ENCODE measurements around the gene KDM1B.
"Not testable (repeated sequence)": the region's sequence is repeated elsewhere in the genome, so short reads cannot be mapped to it uniquely, and the experiment has no call there.

KDM1B gene

DNA sequence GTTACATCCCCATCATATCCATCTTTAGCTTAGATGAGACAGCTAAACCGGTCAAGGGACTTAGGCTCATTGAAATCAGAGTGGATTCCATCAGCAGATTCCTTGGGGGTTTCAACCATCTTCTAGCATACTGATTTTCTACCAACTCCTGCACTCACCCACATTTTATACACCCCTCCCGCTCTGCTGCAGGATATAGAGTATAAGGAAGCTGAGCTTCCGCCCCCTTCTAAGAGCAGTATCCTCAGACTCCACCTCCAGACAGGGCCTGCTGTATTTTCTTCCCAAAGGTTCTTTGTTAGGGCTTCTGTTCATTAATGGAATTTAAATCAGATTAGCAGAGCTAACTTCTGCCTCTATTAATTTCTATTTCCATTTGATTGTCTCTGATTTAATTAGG is 22.9 kb upstream of the KDM1B start:
- H3K4me2 ChIP-seq (ENCODE audit: low read length), result no peak overlapping the region

DNA sequence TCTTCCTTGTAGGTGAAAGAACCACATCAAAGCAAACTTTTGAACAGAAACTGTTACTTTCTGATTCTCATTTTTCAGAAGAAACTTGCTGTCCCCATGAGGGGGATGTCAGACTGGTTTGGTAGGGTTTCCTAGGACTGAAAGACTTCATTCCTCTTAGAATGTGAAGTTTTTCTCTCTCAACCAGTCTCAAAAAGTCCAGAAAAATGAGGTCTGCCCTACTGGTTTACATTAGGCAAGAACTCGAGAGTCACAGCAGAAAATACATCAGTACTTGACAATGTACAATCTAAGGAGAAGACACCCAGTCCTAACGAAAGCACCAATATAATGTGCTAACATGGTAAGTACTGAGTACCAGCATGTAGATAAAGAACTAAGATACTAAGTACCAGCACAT is 20.1 kb upstream of the KDM1B start:
- H3K4me1 ChIP-seq (ENCODE audit: control insufficient read depth, insufficient read depth, low read length), result no peaks in the 10 kb centered on the region
- peaks cover 20% of the 10 kb centered on the region for H3K36me3 ChIP-seq (ENCODE audit: insufficient read depth, low read length)
- H3K4me3 ChIP-seq (ENCODE audit: low read length), result no peak overlapping the region
- H3K9ac ChIP-seq (ENCODE audit: low read depth, low read length), result no peak overlapping the region
- H3K27me3 ChIP-seq (ENCODE audit: control insufficient read depth, insufficient read depth, low read length), result no peaks in the 10 kb centered on the region
- H3K9me3 ChIP-seq (replicated peaks; ENCODE audit: low read length), result no peaks in the 10 kb centered on the region
- no peak overlapping the region for H3K4me2 ChIP-seq (ENCODE audit: low read length)

More for the DNA sequence above, 22.9 kb upstream of the KDM1B start:
- H3K4me3 ChIP-seq (ENCODE audit: low read length), result no peak overlapping the region
- no peaks in the 10 kb centered on the region for H3K27me3 ChIP-seq (ENCODE audit: control insufficient read depth, insufficient read depth, low read length)
- H3K4me1 ChIP-seq (ENCODE audit: control insufficient read depth, insufficient read depth, low read length), result no peaks in the 10 kb centered on the region
- H3K9ac ChIP-seq (ENCODE audit: low read depth, low read length), result no peak overlapping the region
- H3K36me3 ChIP-seq (ENCODE audit: insufficient read depth, low read length), result peaks cover 7% of the 10 kb centered on the region
- H3K9me3 ChIP-seq (replicated peaks; ENCODE audit: low read length), result no peaks in the 10 kb centered on the region

DNA sequence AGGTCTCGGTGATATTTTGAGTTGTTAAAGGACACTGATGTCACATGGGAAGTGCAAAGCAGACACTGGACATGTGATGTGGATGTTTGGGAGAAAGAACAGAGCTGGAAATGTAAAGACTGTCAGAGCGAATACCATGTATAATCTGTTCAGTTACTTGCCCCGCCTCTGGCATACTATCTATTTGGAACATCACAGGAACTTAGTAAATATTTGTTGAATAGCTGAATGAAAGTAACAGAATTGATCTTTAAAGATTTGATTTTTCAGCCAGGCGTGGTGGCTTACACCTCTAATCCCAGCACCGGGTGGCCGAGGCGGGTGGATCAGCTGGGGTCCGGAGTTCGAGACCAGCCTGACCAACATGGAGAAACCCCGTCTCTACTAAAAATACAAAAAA is 19.0 kb upstream of the KDM1B start:
- H3K9me3 ChIP-seq (replicated peaks; ENCODE audit: low read length), result no peaks in the 10 kb centered on the region
- H3K27me3 ChIP-seq (ENCODE audit: control insufficient read depth, insufficient read depth, low read length), result no peaks in the 10 kb centered on the region
- no peaks in the 10 kb centered on the region for H3K4me1 ChIP-seq (ENCODE audit: control insufficient read depth, insufficient read depth, low read length)
- H3K36me3 ChIP-seq (ENCODE audit: insufficient read depth, low read length), result peaks cover 20% of the 10 kb centered on the region
- H3K9ac ChIP-seq (ENCODE audit: low read depth, low read length), result no peak overlapping the region
- H3K4me3 ChIP-seq (ENCODE audit: low read length), result no peak overlapping the region
- no peak overlapping the region for H3K4me2 ChIP-seq (ENCODE audit: low read length)

DNA sequence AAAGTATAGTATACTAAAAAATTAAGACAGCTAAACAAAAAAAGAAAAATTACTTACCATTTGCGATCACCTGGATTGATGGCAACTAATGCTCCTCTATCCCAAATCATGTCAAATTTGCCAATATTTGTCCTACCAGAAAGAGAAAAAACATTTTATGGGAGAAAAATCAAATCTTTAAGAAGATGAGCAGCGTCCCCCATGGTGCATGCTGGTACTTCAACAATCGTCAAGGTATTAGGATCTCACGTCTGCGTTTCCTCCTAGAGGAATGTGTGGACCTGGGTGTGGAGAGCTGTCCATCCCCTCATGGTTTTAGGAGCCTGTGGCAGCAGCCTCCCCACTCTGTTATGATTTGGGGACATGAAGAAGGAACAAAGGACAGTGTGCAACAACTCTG is 16.3 kb upstream of the KDM1B start:
- Histone ChIP-seq H3K27me3 (ENCODE audit: control insufficient read depth, insufficient read depth, low read length) (no peaks in the 10 kb centered on the region), H3K4me2 (ENCODE audit: low read length) (no peak overlapping the region), H3K36me3 (ENCODE audit: insufficient read depth, low read length) (peaks cover 13% of the 10 kb centered on the region), H3K9me3 (replicated peaks; ENCODE audit: low read length) (no peaks in the 10 kb centered on the region), H3K4me1 (ENCODE audit: control insufficient read depth, insufficient read depth, low read length) (no peaks in the 10 kb centered on the region), H3K4me3 (ENCODE audit: low read length) (no peak overlapping the region), H3K9ac (ENCODE audit: low read depth, low read length) (no peak overlapping the region)

DNA sequence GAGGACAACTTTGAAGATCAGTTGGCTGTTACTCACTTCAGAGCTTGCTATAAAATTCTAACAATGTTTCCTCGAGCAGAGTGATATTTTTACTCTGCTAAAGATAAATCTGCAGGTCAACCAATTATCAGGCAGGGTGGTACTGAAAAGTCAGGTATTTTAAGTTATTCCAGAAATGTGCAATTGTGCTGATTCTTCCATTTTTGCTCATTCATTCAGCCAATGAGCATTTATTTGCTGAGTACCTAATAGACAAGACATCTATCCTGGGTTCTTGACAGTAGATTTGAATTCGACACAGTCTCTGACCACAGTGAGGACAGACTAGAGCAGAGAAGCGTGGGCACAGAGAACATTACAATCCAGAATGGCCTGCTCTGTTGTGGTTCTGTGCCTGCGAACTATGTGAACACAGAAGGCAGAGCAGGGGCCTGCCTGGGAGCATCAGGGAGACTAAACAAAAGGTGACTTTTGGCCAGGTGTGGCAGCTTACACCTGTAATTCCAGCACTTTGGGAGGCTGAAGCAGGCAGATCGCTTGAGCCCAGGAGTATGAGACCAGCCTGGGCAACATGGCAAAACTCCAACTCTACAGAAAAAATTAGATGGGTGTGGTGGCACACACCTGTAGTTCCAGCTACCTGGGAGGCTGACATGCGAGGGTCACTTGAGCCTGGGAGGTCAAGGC is 15.1 kb upstream of the KDM1B start:
- no peaks in the 10 kb centered on the region for H3K27me3 ChIP-seq (ENCODE audit: control insufficient read depth, insufficient read depth, low read length)
- no peak overlapping the region for H3K4me3 ChIP-seq (ENCODE audit: low read length)
- no peak overlapping the region for H3K4me2 ChIP-seq (ENCODE audit: low read length)
- peaks cover 13% of the 10 kb centered on the region for H3K36me3 ChIP-seq (ENCODE audit: insufficient read depth, low read length)
- no peak overlapping the region for H3K9ac ChIP-seq (ENCODE audit: low read depth, low read length)
- H3K4me1 ChIP-seq (ENCODE audit: control insufficient read depth, insufficient read depth, low read length), result no peaks in the 10 kb centered on the region
- no peaks in the 10 kb centered on the region for H3K9me3 ChIP-seq (replicated peaks; ENCODE audit: low read length)

DNA sequence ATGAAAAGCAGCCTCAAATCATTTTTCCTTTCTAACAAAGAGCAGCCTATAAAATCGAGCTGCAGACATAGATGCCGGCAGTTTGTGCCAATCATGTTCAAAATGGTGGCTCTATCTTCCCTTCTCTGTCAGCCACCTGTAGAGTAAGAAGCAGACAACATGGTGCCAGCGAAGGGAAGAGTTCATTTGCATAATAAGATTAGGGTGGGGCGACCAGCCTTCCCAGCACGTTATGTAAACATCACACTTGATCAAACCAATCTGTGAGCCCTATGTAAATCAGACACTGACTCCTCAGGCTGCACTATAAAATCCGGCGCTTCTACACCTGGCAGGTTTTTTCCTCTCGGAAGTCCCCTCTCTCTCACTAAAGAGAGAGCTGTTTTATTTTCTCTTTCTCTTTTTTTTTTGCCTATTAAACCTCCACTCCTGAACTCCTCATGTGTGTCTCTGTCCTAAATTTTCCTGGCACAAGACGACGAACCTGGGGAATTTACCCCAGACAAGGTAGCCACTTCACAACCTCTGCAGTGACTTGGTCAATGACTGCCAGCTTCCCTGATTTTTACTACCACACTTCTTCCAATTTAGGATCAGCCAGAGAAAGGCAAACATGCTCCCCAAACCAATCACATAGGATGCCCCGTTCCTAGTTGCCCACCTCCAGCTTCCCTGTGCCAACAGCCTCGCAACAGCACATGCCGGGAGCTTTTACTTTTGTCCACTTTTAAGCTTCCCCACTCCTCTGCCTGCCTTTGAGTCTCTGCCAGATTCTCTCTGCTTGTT is 13.2 kb upstream of the KDM1B start:
- H3K4me3 ChIP-seq (ENCODE audit: low read length), result no peak overlapping the region
- peaks cover 2% of the 10 kb centered on the region for H3K4me1 ChIP-seq (ENCODE audit: control insufficient read depth, insufficient read depth, low read length)
- no peak overlapping the region for H3K4me2 ChIP-seq (ENCODE audit: low read length)
- no peaks in the 10 kb centered on the region for H3K27me3 ChIP-seq (ENCODE audit: control insufficient read depth, insufficient read depth, low read length)
- no peaks in the 10 kb centered on the region for H3K9me3 ChIP-seq (replicated peaks; ENCODE audit: low read length)
- no peak overlapping the region for H3K9ac ChIP-seq (ENCODE audit: low read depth, low read length)
- H3K36me3 ChIP-seq (ENCODE audit: insufficient read depth, low read length), result peaks cover 13% of the 10 kb centered on the region

DNA sequence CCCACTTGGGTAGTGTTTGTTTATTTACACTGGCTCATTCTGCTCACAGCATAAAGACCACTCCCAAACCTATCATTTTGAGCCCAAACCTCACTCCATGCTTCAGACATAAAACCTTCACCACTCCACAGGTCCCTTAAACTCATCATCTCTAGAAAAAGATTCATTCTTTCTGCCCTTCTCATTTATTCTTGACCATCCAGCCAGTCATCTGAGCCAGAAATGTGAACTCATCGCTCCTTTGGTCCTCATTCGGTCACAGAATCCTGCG is 12.7 kb upstream of the KDM1B start:
- Histone ChIP-seq H3K36me3 (ENCODE audit: insufficient read depth, low read length) (peaks cover 13% of the 10 kb centered on the region), H3K9me3 (replicated peaks; ENCODE audit: low read length) (no peaks in the 10 kb centered on the region)

DNA sequence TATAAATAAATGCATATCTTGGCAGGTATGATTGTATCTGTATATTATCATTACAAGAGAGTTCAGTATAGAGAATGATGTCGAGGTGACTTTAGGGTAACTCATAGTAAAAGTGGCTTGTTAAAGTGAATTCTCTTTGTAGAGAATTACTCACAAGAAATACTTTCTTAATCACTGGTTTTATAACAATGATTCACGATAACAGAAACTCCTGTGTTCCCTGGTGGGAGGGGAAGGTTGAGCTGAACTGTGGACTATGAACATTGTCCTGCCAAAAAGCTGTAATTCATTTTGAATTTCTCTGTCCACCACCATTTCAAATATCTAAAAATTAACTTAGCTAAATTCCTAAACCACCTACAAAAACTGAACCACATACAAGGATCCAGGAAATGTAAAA is 8.1 kb upstream of the KDM1B start:
- Histone ChIP-seq H3K4me3 (ENCODE audit: low read length) (no peak overlapping the region), H3K27me3 (ENCODE audit: control insufficient read depth, insufficient read depth, low read length) (no peaks in the 10 kb centered on the region), H3K9me3 (replicated peaks; ENCODE audit: low read length) (no peaks in the 10 kb centered on the region), H3K4me1 (ENCODE audit: control insufficient read depth, insufficient read depth, low read length) (peaks cover 20% of the 10 kb centered on the region), H3K36me3 (ENCODE audit: insufficient read depth, low read length) (no peaks in the 10 kb centered on the region), H3K4me2 (ENCODE audit: low read length) (no peak overlapping the region), H3K9ac (ENCODE audit: low read depth, low read length) (peak overlapping the region; percentile 57)

More for the DNA sequence above, 12.7 kb upstream of the KDM1B start:
- Histone ChIP-seq H3K4me3 (ENCODE audit: low read length) (no peak overlapping the region), H3K27me3 (ENCODE audit: control insufficient read depth, insufficient read depth, low read length) (no peaks in the 10 kb centered on the region), H3K4me1 (ENCODE audit: control insufficient read depth, insufficient read depth, low read length) (peaks cover 6% of the 10 kb centered on the region), H3K9ac (ENCODE audit: low read depth, low read length) (no peak overlapping the region), H3K4me2 (ENCODE audit: low read length) (no peak overlapping the region)

DNA sequence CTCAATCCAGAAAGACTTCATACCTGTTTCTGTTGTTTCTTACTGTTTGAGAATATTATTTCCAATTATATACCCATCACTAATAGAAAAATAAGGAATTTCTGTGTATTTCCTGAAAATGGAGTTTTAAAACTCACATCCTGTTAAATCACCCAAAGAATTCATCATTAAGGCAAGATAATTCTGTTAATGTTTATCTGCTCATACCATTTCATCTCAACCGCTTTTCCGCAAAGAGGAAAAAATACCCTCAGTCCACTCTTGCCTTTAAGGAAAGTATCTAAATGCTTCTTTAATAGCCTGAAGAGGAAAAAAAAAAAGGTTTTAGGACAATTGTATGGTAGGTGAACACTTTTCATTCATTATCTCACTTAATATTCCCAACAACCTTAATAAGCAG is 7.6 kb upstream of the KDM1B start:
- peak overlapping the region; percentile 57 for H3K9ac ChIP-seq (ENCODE audit: low read depth, low read length)
- H3K9me3 ChIP-seq (replicated peaks; ENCODE audit: low read length), result no peaks in the 10 kb centered on the region
- H3K27me3 ChIP-seq (ENCODE audit: control insufficient read depth, insufficient read depth, low read length), result no peaks in the 10 kb centered on the region
- no peaks in the 10 kb centered on the region for H3K36me3 ChIP-seq (ENCODE audit: insufficient read depth, low read length)
- no peak overlapping the region for H3K4me2 ChIP-seq (ENCODE audit: low read length)
- peaks cover 21% of the 10 kb centered on the region for H3K4me1 ChIP-seq (ENCODE audit: control insufficient read depth, insufficient read depth, low read length)
- H3K4me3 ChIP-seq (ENCODE audit: low read length), result no peak overlapping the region

DNA sequence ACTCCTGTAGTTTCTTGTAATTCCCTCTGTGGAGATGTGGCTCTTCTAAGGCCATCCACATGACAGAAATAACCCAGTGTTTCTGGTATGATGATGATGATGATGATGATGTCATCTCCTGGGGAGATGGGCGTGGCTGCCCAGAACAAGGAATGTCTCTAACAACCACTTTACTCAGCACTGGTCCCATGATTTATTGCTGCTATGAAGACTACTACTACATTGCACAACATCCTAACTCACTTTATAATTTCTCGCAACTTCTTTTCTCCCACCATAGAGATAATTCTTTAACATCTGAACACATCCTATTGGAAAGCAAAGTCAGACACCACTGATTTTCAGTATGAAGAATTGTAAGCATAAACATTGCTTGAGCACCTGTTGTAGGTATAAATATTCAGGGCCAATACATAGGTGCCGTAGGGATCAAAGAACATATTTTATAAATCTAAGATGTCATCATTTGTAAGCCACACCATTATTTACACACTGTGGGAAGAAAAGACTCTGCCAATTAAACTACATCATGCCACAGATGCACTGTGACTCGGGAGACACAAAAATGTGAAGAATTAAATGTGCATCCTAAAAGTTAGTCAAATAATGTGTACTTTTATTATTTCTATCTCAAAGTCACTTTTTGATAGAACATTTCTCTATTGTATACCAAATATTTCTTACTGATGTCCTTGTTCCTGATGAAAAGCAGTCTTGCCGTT is 6.8 kb upstream of the KDM1B start:
- peaks cover 30% of the 10 kb centered on the region for H3K4me1 ChIP-seq (ENCODE audit: control insufficient read depth, insufficient read depth, low read length)
- no peak overlapping the region for H3K4me3 ChIP-seq (ENCODE audit: low read length)
- no peaks in the 10 kb centered on the region for H3K9me3 ChIP-seq (replicated peaks; ENCODE audit: low read length)
- H3K9ac ChIP-seq (ENCODE audit: low read depth, low read length), result peak overlapping the region; percentile 18
- no peaks in the 10 kb centered on the region for H3K27me3 ChIP-seq (ENCODE audit: control insufficient read depth, insufficient read depth, low read length)
- no peaks in the 10 kb centered on the region for H3K36me3 ChIP-seq (ENCODE audit: insufficient read depth, low read length)
- H3K4me2 ChIP-seq (ENCODE audit: low read length), result no peak overlapping the region

DNA sequence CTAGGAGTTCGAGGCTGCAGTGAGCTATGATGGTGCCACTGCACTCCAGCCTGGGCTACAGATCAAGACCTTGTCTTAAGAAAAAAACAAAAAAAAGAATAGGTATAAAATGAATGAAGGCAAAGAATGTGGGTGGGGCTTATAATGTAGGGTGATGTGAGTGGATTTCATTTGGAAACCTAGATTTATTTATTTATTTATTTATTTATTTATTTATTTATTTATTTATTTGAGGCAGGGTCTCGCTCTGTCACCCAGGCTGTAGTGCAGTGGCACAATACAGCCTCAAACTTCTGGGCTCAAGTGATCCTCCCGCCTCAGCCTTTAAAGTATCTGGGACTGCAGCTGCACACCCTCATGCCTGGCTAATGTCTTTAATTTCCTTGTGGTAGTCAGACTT is 3.8 kb upstream of the KDM1B start:
- not testable (repeated sequence) for H3K4me2 ChIP-seq (ENCODE audit: low read length); H3K4me3 ChIP-seq (ENCODE audit: low read length); H3K27me3 ChIP-seq (ENCODE audit: control insufficient read depth, insufficient read depth, low read length); H3K9ac ChIP-seq (ENCODE audit: low read depth, low read length); H3K36me3 ChIP-seq (ENCODE audit: insufficient read depth, low read length); H3K9me3 ChIP-seq (replicated peaks; ENCODE audit: low read length)
- H3K4me1 ChIP-seq (ENCODE audit: control insufficient read depth, insufficient read depth, low read length), result peaks cover 35% of the 10 kb centered on the region
